NCI-H146 treated with DMSO at 0.1 percent for 48 hours (cell line): Measurements from ENCODE around the gene ELL2.

Source experiments
- DNase-seq: peaks from one replicate; lab custom pipeline; 2025; ENCODE audit not compliant: unreplicated experiment; lab: John Stamatoyannopoulos, UW

Gene ELL2

DNA sequence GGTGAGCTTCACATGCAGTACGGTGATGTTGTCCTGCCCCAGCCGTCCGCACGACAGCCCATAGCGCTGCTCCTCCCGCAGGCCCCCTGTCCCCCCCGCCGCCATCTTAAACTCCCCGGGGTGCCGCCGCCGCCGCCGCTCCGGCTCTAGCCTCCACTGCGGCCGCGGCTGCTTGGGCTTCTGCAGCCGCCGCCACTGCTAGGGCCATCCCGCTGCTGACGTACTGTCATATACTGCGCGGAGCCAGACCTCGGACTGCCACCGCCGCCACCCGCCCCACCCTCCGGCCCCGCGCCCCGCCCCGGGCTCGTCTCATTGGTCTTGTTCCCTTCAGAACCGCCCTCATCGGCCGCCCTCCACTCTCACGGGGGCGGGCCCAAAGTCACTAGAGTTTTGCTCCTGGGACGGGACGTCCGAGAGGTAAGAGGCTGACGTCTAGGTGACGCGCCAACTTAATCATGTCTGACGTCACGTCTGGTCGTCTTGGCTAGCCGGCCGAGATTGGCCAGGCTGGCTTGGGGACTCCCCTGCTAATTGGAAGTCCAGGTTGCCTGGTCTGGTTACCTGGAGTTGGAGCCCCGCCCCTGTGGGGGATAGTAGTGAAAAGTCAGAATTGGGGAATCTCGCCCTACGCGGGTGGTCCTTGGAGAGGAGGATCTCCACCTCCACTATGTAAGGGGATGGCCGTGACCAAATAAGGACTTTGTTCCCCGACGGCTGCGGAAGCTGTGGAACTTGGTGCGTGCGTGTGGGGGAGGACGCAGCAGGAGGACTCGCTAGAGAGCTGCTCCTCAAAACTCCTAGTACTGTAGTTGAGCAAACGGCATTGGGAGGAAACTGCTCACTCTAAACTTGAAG, at the start of gene ELL2:
TSS of gene ELL2 (minus strand) at position 235 of the 858 bp plus-strand sequence. CDS start at position 105, 130 bp downstream.
- peak; percentile 39 for DNase-seq

DNA sequence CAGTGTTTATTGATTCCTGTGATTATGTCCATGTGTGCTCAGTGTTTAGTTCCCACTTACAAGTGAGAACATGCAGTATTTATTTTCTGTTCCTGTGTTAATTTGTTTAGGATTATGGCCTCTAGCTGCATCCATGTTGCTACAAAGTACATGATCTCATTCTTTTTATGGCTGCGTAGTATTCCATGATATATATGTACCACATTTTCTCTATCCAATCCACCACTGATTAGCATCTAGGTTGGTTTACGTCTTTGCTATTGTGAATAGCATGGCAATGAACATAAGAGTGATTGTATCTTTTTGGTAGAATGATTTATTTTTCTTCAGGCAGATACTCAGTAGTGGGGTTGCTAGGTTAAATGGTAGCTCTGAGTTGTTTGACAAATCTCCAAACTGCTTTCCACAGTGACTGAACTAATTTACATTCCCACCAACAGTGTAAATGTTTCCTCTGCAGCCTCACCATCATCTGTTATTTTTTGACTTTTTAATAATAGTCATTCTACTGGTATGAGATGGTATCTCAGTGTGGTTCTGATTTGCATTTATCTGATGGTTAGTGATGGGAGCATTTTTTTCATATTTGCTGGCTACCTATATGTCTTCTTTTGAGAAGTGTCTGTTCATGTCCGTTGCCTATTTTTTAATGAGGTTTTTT, 47.5 kb upstream of the ELL2 start:
- DNase-seq: no peak

DNA sequence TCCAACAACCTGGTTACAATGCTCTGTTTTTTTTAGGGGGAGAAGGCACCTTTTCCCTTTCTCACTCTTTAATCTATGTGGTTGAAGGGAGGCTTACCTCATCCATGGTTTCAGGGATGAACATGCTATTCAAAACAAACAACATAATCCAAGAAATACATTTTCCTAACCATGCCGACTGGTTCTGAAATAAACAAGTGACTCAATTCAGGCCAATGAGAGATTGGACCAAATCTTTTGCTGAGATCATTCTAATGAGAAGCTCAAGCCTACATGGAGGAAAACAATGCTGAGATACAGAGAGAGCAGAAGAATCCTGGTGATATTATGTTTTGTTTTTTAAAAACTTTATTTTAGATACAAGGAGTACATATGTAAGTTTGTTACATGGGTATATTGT, 46.8 kb upstream of the ELL2 start:
- no peak for DNase-seq

DNA sequence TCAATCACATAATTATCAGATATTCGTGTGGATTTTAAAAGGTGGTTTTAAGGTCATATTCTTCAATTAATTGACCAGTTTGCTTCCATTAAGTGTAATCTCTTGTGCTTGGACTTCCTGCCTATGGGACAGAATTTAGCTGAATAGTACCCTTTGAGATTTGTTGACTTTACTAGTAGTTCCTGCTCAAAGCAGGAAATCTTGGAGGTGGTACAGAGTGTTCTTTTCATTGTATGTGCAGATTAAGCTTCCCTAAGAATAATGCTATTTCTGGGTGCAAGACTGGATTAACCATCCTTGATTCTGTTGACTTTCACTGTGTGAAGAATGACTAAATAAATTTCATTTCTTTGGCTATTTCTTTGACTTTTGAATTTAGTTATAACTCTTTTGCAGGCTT, 45.4 kb upstream of the ELL2 start:
- DNase-seq: no peak

DNA sequence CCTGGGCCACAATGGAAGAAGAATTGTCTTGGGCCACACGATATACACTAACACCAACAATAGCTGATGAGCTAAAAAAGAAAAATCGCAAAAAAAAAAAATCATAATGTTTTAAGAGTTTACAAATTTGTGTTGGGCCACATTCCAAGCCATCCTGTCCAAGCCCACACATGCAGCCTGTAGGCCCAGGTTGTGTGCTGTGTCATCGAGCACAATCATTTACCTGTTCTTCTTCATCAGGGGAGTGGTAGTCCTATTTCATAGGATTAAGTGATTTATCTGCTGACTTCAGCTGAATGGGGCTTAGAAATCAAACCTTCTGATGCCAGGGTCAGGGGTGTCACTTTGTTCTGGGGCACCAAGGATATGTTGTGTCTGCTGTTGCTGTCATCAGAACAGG, 44.6 kb upstream of the ELL2 start:
- DNase-seq: no peak

DNA sequence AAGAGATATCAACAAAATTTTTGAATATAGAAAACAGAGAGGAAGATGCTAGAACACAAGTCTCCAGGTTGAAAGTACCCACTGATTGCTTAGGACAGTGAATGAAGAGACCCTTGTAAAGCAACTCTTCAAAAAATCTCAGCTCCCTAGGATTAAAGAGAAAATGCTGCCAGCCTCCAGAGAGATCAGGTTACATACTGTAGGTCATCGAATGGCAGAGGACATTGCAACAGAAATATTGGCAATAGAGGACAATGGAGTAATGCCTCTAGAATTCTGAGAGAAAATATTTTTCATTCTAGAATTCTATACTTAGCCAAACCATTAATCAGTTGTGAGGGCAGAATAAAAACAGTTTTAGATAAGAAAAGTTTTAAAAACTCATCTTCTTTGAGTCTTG, 43.1 kb upstream of the ELL2 start:
- DNase-seq: no peak

DNA sequence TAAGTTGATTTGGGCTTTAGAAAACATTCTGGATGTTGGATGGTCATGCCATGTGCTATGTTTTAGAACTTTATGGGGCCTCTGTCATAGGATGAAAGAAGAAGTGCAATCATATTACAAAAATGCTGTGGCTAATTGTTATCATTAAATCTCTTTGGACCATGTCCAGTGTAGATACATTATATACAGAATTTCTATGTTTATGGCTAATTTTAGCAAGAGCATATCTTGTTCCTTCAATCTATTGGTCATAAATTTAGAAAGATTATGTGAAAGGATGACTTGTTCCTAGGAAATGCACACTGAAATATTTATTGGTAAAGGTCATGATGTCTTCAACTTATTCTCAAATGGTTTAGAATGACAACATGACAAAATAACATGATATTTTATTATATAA, 42.4 kb upstream of the ELL2 start:
- DNase-seq: no peak

DNA sequence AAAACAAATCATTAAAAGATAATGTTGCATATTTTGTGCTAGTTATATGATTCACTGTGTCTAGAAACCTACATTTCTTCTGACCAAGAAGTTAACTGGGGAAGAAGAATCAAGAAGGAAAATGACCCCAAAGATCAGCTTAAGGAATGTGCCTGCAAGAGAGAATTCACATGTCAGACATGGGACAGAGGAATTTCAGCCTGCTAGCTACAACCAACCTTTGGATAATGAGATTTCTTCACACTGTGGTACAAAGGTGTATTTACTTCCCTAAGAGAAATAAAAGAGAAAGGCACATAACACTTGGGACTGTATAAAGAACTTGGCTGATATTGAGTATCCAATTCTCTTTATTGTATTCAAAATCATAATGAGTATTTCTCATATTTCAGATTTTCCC, 39.6 kb upstream of the ELL2 start:
- no peak for DNase-seq

DNA sequence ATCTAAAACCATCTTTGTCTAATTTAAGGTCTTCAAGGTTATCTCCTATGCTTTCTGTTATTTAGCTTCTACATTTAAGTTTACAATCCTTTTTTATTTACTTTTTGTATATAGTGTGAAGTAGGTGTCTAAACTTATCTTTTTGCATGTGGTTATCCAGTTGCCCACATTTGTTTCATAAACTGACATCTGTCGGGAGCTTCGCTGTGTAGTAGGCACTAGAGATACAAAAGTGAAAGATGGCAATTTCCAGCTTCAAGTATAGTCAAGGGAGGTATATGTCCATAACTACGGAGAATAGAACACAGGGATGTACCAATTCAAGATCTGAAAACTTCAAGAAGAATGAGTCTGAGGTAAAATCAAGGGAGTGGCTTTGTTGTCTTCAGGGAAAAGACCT, 38.7 kb upstream of the ELL2 start:
- DNase-seq: no peak

DNA sequence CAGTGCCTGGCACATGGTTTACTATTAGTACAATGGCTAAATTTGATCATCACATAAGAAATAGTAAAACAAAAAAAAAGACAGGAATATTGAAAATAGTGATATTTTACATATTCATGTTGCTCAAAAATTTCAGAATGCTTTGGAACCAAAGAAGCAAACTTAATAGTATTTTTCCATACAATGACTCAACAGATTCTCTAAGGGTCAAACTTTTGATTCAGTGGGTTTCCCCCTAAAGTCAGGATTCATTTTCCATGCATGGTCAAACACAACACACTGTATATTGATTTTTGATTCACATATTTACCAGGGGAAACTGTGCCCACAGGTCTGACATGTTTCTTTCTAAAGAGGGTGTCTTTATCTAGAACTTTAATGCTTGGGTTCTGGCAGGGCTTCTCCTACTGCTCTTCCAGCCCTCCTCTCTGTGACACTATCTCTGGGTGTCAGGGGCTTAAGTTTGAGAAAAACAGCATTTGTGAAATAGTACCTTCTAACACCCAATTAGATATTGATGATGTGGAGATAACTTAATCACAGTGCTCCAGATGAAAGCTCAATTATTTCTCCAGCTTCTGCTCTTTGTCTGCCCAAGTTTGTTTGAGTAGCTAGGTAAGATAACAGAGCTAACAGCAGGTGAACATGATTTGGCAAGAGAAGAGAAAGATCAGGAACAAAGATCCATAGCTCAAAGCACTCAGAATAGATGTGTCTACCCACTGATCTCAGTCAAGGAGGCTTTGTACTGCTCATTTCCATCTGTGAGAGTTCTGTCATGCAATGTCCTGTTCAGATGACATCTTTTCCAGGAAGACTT, 35.5 kb upstream of the ELL2 start:
- peak; percentile 33 for DNase-seq

DNA sequence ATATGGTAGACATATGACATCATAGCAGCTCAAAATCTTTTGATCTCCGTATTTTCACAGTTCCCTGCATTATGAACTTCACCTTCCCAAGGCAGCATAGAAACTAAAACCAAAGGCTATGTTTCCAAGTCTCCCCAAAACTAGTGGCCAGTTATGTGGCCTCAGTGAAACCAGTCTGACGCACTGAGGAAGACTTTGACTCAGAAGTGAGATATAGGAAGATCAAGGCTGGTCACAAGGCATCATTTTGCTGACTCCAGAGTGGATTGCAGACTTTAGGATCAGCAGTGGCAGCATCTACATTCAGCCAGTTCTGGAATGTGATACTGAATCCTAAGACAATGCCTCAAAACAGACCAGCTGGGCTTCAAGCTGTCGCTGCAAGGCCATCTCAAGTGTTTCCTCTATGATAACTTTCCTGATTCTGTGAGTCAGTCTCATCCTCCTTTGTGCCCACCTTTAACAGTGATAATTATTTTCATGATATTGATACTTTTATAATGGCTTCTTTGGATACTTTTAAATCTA, 34.4 kb upstream of the ELL2 start:
- no peak for DNase-seq

DNA sequence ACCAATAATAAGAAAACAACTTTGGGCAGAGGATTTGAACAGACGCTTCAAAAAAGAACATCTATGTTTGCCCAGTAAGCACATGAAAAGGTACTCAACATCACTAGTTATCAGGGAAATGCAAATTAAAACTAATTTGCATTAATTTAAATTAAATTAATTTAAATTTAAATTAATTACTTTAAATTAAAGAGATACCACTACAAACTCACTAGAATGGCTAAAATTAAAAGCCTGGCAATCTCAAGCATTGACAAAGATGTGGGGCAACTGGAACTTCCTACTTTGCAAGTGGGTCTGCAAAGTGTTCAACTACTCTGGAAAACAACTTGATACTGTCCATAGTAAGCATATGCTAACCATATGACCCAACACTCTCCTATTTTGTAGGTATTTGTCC, 32.1 kb upstream of the ELL2 start:
- DNase-seq: no peak

DNA sequence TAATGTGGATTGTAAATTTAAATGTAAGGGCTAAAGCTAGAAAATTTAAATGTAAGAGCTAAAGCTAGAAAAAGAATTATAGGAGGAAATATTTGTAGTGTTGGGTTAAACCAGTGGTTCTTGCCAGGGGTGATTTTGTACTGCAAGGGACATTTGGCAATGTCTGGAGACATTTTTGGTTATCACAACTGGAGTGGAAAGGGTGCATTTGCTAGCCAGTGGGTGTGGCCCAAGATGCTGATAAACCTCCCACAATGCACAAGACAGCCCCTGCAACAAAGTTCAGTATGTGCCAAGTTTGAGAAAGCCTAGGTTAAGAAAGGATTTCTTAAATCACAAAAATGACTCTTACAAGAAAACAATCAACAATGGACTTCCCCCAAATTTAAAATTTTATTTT, 31.6 kb upstream of the ELL2 start:
- no peak for DNase-seq

DNA sequence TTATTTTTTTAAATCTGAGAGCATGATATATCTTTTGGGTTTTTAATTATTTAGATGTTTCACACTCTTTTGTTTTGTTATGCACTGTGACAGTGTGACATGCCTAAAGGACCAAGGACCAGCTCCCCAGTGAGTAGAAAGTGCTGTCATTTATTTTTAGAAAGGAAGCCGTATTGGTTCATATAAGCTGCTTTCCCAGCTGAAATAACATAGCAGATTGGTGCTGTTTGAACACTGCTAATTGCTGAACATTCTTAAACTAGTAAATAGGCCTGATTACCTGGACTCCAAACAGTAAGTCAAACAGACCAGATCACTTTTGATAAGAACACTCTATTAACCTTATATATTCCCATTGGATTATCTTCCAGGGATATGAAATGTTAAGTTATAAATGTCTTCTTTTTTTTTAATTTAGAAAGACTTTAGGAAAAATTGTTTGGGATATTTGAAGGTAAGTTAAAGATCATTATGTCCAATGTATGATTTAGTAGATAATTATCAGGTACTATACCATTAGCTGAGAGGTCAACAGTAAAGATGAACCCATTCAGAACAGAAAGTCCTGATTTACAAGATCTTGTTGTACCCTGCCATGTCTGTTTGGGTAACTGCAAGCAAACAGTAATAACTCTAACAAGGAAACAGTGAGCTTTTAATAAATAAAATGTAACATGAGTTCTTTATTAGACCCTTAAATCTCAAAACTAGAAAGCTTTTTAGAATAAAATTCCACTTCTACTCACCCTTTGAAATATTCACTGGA, 27.8 kb upstream of the ELL2 start:
- peak; percentile 64 for DNase-seq

DNA sequence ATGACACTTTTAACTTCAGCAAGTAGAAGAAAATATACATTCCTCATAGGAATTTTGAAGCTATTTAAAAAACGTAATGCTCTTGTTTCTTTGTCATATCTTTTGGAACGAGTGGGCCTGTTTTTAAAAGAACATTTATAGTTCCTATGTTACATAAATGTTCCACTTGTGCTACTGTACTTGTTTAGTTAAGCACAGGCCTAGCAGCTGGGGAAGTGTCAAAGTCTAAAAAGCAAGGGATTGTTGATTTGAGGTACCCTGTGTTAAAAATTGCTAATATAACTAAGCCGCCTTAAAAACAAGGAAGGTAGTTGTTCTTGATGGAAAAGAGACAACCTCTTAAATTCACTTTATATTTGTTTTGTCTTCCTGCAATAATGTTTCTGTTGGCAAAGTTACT, 27.2 kb upstream of the ELL2 start:
- DNase-seq: no peak

DNA sequence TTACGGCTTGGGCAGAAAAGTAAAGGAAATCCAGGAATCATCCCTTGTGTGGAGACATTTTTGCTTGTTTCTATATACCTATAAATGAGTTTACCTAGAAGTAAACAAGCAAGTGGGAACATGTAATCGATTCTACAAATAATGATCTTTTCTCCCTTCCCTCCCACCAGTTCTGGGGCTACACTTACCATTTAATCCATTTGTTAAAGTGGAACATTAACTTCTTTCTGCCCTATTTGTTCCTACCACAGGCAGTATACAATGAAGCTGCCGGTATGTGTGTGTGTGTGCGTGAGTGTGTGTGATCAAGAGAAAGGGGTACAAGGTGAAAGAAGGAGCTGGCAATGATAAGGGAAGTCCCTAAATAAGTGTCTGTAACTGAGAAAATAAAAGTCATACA, 26.4 kb upstream of the ELL2 start:
- DNase-seq: no peak

DNA sequence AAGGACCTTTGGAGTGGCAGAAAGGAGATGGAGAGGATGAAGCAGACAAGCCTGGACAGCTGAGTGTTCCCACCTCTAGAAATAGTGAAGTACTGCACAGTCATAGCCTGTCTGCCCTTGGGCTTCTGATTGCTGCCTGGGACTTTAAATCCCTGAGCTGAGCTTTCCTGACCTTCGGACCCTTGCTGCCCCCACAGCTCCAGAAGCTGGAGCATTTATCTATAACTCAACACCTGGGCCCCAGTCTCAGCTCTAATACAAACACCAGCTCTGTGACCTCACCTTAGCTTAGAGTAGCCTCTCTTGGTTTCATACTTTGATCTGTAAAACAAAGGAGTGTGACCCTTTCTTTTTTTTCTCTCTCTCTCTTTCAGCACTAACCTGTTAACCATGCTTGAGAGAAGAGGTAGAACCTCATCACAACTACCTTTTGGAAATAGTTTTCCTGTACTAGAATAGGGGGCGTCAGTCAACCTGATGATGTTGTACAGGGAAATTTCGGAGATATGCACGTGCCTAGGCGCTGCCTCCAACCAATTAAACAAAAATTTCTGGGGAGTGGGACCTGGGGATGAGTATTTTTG, 25.4 kb upstream of the ELL2 start:
- DNase-seq: no peak

DNA sequence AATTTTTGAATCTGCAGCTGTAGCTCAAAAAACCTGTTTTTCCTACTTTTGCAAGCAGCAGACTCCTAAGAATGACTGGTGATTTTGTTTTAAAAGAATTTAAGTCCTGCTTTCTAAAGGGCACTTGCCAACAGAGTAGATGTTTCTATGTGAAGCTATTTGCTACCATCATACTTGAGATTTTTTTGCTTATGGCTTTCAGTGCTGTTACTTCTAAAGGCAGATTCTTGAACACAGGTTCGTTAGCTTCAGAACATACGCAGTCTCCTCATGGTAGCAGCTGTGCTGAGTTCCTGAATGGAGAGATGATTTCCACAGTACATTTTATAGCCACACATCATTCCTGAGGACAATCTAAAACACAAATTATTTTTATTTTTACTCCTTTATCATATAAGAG, 24.4 kb upstream of the ELL2 start:
- DNase-seq: no peak

DNA sequence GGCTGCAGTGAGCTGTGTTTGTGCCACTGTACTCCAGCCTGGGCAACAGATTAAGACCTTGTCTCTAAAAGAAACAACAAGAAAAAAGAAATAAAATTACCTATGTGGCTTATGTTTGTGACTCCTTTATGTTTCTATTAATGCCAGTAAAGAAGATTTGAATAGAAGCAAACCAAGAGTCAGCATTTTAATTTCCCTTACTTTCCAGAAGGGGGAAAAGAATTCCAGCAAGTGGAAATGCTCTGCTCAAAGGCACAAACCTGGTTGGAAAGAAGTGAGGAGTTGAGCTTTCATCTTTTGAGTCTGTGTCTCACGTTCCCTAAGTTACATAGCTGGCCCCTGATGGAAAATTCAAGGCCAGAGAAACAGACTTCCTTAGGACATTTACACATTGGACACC, 23.6 kb upstream of the ELL2 start:
- DNase-seq: no peak

DNA sequence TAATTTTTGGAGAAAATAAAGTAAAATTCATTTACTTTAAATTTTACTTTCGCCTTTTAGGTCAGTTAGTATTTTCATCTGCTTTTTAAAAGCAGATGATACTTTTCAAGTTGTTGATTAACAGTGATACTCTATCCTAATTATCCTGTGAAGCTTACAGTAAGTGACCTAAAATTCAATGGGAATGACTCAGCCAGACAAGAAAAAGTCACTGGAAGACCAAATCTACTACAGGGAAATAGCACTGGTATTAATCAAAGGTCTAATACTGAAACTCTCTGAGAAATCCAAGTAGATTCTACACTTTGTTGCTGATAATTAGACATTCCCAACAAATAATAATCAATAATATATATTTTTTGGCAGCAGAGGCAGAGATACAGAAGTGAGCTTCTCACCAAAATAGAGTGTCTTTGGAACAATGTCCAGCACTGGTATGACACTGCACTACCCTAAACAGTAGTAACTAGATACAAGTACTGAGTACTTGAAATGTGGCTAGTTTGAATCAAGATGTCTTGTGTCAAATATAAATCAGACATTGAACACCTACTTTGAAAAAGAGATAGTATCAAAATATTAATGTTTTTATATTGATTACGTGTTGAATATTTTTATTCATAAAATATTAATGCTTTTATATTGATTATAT, 22.8 kb upstream of the ELL2 start:
- no peak for DNase-seq
